Measurements from ENCODE around the gene R3HDM4.

GRCh38 chr19:862581-863314 is 50.3 kb downstream of the R3HDM4 start:
- TF ChIP-seq, protein P1, sequence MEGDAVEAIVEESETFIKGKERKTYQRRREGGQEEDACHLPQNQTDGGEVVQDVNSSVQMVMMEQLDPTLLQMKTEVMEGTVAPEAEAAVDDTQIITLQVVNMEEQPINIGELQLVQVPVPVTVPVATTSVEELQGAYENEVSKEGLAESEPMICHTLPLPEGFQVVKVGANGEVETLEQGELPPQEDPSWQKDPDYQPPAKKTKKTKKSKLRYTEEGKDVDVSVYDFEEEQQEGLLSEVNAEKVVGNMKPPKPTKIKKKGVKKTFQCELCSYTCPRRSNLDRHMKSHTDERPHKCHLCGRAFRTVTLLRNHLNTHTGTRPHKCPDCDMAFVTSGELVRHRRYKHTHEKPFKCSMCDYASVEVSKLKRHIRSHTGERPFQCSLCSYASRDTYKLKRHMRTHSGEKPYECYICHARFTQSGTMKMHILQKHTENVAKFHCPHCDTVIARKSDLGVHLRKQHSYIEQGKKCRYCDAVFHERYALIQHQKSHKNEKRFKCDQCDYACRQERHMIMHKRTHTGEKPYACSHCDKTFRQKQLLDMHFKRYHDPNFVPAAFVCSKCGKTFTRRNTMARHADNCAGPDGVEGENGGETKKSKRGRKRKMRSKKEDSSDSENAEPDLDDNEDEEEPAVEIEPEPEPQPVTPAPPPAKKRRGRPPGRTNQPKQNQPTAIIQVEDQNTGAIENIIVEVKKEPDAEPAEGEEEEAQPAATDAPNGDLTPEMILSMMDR (IDR thresholded peaks at IDR 0.05) = no peak
- no peak for TF ChIP-seq ZFX (IDR thresholded peaks at IDR 0.05; ENCODE audit: borderline replicate concordance)

Data from 22Rv1 (cell line).